ENCODE results near the gene ITGAL.
"Not testable (repeated sequence)": the region's sequence is repeated elsewhere in the genome, so short reads cannot be mapped to it uniquely, and the experiment has no call there.

Gene ITGAL

GRCh38 chr16:30491744-30492308, 19.3 kb downstream of the ITGAL start:
- DNase-seq (ENCODE audit: low spot score): peak; percentile 56

DNA sequence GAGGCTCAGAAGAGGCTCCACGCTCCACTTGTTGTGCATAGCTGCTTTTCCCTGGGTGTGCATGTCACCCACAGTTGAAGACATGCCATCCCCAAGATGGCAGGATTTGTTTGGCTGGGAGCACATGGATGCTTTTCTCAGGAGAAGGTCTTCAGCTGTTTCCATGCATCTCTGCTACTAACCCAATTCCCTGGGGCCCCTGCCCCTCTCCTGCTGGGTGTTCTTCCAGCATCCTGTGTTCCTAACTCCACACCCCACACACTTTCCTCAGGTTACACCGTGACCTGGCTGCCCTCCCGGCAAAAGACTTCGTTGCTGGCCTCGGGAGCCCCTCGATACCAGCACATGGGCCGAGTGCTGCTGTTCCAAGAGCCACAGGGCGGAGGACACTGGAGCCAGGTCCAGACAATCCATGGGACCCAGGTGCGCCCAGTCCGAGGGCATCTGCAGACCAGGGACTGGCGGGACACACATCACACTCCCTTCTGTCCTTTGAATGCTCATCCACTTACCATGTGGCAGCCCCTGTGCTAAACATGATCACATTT, 21.5 kb downstream of the ITGAL start:
- no peak for DNase-seq (ENCODE audit: low spot score)

GRCh38 chr16:30494709-30495108, 22.2 kb downstream of the ITGAL start:
- DNase-seq (ENCODE audit: low spot score): no peak

- DNase-seq (ENCODE audit: low spot score): no peak
Measured at GRCh38 chr16:30499284-30499683, 26.7 kb downstream of the ITGAL start.

- no peak for DNase-seq (ENCODE audit: low spot score)
Measured at GRCh38 chr16:30503403-30504296, 31.1 kb downstream of the ITGAL start.

DNA sequence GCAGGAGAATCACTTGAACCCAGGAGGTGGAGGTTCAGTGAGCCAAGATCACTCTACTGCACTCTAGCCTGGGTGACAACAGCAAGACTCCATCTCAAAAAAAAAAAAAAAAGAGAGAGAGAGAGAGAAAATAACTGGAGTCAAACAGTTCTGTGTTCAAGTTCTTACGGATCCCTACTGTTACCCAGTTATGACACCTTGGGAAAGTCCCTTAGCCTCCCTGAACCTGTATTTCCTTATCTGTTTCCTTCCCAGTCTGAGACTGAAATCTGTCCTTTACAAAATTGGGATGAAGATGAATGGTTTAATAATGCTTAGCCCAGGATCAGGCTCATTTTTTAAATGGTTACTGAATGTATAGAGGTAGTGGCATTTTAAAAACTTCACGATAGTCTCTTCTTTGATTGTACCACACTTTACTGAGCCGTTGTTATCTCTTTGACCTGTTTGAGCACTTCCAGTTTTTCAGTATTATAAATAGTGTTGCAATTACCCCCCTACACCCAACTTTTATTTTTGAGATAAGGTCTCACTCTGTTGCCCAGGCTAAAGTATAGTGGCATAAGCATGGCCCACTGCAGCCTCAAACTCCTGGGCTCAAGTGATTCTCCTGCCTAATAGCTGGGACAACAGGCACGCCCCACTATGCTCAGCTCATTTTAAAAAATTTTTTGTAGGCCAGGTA, 36.7 kb downstream of the ITGAL start:
- DNase-seq (ENCODE audit: low spot score): no peak

GRCh38 chr16:30510376-30510938, 37.9 kb downstream of the ITGAL start:
- DNase-seq (ENCODE audit: low spot score): no peak

DNA sequence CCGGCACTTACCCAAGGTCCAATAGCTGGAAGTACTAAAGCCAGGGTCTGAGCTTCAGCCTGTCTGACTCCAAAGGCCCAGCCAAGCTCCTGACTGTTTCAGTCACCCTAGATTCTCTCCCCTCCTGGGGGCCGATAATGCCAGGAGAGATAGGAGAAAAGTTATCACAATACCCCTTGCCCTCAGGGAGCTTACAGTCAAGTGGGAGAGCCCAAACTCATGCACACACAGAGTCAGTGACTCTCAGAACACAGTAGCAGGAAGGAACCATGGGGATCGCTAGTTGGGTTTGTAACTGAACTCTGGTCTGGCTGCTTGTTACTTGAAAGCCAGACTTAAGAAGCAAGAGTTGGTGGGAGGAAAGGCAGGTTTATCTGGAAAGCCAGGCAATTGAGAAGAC, 39.0 kb downstream of the ITGAL start:
- DNase-seq (ENCODE audit: low spot score): no peak

- no peak for DNase-seq (ENCODE audit: low spot score)
Measured at GRCh38 chr16:30515275-30515674, 42.7 kb downstream of the ITGAL start.

GRCh38 chr16:30518552-30518951, 46.0 kb downstream of the ITGAL start:
- DNase-seq (ENCODE audit: low spot score): no peak

GRCh38 chr16:30519120-30520049, 46.8 kb downstream of the ITGAL start:
- DNase-seq (ENCODE audit: low spot score): no peak

GRCh38 chr16:30521476-30521872, 48.9 kb downstream of the ITGAL start:
- no peak for DNase-seq (ENCODE audit: low spot score)

DNA sequence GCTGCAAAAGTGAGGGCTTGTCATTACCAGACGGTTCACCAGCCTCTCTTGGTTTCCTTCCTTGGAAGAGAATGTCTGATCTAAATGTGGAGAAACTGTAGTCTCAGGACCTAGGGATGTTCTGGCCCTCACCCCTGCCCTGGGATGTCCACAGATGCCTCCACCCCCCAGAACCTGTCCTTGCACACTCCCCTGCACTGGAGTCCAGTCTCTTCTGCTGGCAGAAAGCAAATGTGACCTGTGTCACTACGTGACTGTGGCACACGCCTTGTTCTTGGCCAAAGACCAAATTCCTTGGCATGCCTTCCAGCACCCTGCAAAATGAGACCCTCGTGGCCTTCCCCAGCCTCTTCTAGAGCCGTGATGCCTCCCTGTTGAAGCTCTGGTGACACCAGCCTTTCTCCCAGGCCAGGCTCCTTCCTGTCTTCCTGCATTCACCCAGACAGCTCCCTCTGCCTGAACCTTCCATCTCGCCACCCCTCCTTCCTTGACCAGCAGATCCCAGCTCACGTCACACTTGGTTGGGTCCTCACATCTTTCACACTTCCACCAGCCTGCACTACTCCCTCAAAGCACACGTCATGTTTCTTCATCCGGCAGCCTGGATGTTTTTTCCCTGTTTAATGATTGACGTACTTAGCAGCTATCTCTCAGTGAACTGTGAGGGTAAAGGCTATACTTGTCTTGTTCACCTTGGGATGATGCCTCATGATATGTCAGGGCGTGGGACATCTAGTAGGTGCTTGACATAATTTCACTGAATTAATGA, 49.5 kb downstream of the ITGAL start:
- DNase-seq (ENCODE audit: low spot score): no peak

GRCh38 chr16:30522702-30523463, 50.3 kb downstream of the ITGAL start:
- DNase-seq (ENCODE audit: low spot score): not testable (repeated sequence)

- no peak for DNase-seq (ENCODE audit: low spot score)
Measured at GRCh38 chr16:30523768-30524574, 51.4 kb downstream of the ITGAL start.

DNA sequence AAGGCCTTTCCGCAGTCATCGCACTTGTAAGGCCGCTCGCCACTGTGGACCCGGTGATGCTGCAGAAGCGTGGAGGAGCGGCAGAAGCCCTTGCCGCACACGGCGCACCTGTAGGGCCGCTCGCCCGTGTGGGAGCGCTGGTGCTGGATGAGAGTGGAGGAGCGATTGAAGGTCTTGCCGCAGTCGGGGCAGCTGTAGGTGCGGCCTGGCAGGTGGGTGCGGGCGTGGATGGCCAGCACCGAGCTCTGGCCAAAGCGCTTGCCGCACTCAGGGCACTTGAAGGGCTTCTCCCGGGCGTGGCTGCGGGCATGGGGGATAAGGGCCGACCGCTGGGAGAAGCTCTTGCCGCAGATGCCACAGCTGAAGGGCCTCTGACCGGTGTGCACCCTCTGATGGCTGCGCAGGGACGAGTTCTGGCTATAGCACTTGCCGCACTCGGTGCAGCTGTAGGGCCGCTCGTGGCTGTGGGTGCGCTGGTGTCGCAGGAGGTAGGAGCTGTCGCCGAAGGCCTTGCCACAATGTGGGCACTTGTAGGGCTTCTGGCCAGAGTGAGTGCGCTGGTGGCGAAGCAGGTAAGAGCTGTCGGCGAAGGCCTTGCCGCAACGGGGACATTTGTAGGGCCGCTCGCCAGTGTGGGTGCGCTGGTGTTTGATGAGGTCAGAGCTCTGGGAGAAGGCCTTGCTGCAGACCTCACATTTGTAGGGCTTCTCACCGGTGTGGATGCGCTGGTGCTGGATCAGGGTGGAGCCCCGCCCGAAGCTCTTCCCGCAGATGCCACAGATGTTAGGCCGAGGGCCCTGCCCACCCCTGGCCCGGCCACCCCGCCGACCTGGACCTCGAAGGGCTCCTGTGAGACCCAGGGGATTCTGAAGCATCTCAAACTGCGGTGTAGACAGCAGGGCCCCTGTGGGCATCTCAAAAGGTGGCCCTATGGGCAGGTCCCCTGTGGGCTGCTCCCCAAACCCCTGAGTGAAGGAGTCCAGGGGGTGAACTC, 52.3 kb downstream of the ITGAL start:
- no peak for DNase-seq (ENCODE audit: low spot score)

- DNase-seq (ENCODE audit: low spot score): no peak
Measured at GRCh38 chr16:30525844-30526136, 53.2 kb downstream of the ITGAL start.
